Measurements from ENCODE around the gene BMP7. TPM values are rescaled to one million over a fixed set of nuclear protein-coding genes. Genes with fewer than 3 reads are reported as not detected.

Gene BMP7
- total and polyA plus RNA-seq, 9 of the 15 experiments (the other 6 are each of a cell fraction or from before 2014, with no cell fraction given), result 0.18 TPM; not detected in 8

DNA sequence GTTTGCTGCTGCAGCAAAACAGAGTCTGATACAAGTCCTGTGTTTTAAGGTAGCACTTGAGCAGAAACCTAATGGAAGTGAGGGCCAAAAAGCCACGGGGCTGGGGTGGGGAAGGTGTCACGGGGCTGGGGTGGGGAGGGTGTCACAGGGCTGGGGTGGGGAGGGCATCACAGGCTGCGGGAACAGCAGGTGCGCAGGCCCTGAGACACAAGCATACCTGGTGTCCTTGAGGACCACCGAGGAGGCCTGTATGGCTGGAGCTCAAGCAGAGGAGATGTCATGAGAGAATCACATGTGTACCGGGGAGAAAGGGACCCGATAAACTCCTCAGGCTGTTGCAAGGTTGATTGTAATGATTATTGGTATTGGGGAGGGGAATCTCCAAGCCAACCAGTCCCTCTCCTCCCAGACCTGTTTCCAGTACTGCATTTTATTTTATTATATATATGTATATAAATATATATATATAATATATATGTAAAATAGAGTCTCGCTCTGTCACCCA is 49.6 kb upstream of the BMP7 start:
- 0% methylated on average over 6 of the region's 8 CpGs for WGBS (ENCODE audit: insufficient coverage, low coverage, missing lambda C conversion rate)
- FAIRE-seq, result no peak
- H3K4me3 ChIP-seq, result no peak overlapping the region

More for the DNA sequence above, 49.6 kb upstream of the BMP7 start:
- intact Hi-C loops (cut with micrococcal nuclease) (no loop called here), in situ Hi-C loops (cut with MboI) (no loop called here)
- H2AFZ ChIP-seq (ENCODE audit: low read depth, low read length), result no peak overlapping the region
- H3K27me3 ChIP-seq (ENCODE audit: control insufficient read depth in 2 of 2, insufficient read depth in 2 of 2, low read length in 2 of 2), result peaks cover 35 to 59% of the 10 kb centered on the region in 2 experiments
- no peak for DNase-seq (ENCODE audit: extremely low read depth in 1 of 4, low spot score in 3 of 4)
- no peaks in the 10 kb centered on the region; the same call in 1 of the 2 replicates for H4K20me1 ChIP-seq (replicated peaks; ENCODE audit: control insufficient read depth, insufficient read depth, low read length)
- H3K79me2 ChIP-seq (ENCODE audit: control insufficient read depth, insufficient read depth, low read length), result no peaks in the 10 kb centered on the region
- POLR2A ChIA-PET, result no interaction called here
- no peak for ATAC-seq
- CTCF ChIA-PET (ENCODE audit: low intra/inter-chr PET ratio), result no interaction called here
- no peaks in the 10 kb centered on the region for H3K9me3 ChIP-seq (replicated peaks; ENCODE audit: control insufficient read depth, insufficient read depth, low read depth, low read length)
- no peak overlapping the region for H3K27ac ChIP-seq (ENCODE audit: extremely low read depth, low read depth, low read length)
- TF ChIP-seq ZNF384 (IDR thresholded peaks at IDR 0.05; ENCODE audit: low read depth, low read length) (no peak), PURB (CRISPR knock-in tag; IDR thresholded peaks at IDR 0.05; ENCODE audit: low read depth) (no peak), CBX8 (IDR thresholded peaks at IDR 0.05; ENCODE audit: borderline replicate concordance, extremely low read depth, low read depth, low read length, poor library complexity, severe bottlenecking) (no peak), SLC30A9 (CRISPR knock-in tag; IDR thresholded peaks at IDR 0.05) (no peak), MEF2D (tag; conservative IDR thresholded peaks at IDR 0.05; ENCODE audit: low read depth) (no peak), POLR2B (IDR thresholded peaks at IDR 0.05; ENCODE audit: low read depth, partially characterized antibody) (no peak), RAD21 (CRISPR knock-in tag; conservative IDR thresholded peaks at IDR 0.05 in 1 of 2, IDR thresholded peaks at IDR 0.05 in 1 of 2) (no peak), CCNT2 (IDR thresholded peaks at IDR 0.05; ENCODE audit: borderline replicate concordance, extremely low read depth, insufficient read length, low read depth, low read length) (no peak), EGR1 (conservative IDR thresholded peaks at IDR 0.05) (no peak), NFE2L1 (tag; IDR thresholded peaks at IDR 0.05; ENCODE audit: borderline replicate concordance, low read depth) (no peak)
- TF ChIP-seq, protein P1, sequence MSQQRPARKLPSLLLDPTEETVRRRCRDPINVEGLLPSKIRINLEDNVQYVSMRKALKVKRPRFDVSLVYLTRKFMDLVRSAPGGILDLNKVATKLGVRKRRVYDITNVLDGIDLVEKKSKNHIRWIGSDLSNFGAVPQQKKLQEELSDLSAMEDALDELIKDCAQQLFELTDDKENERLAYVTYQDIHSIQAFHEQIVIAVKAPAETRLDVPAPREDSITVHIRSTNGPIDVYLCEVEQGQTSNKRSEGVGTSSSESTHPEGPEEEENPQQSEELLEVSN (IDR thresholded peaks at IDR 0.05; ENCODE audit: borderline replicate concordance in 1 of 2, extremely low read depth in 1 of 2, insufficient read depth in 1 of 2, insufficient read length in 1 of 2, low read depth in 1 of 2, low read length in 1 of 2, poor library complexity in 1 of 2, severe bottlenecking in 1 of 2), result no peak
- TF ChIP-seq, protein P2, sequence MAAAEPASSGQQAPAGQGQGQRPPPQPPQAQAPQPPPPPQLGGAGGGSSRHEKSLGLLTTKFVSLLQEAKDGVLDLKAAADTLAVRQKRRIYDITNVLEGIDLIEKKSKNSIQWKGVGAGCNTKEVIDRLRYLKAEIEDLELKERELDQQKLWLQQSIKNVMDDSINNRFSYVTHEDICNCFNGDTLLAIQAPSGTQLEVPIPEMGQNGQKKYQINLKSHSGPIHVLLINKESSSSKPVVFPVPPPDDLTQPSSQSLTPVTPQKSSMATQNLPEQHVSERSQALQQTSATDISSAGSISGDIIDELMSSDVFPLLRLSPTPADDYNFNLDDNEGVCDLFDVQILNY (CRISPR knock-in tag; IDR thresholded peaks at IDR 0.05), result no peak
- TF ChIP-seq, protein P3, sequence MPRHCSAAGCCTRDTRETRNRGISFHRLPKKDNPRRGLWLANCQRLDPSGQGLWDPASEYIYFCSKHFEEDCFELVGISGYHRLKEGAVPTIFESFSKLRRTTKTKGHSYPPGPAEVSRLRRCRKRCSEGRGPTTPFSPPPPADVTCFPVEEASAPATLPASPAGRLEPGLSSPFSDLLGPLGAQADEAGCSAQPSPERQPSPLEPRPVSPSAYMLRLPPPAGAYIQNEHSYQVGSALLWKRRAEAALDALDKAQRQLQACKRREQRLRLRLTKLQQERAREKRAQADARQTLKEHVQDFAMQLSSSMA (CRISPR knock-in tag; IDR thresholded peaks at IDR 0.05), result no peak
- BruUV-seq (replicated peaks), result no TSS peak
- H3K36me3 ChIP-seq (ENCODE audit: control insufficient read depth, insufficient read depth, low read length), result no peaks in the 10 kb centered on the region
- no peak overlapping the region for H3K9ac ChIP-seq (ENCODE audit: insufficient read depth in 1 of 2, low read depth in 2 of 2, low read length in 2 of 2)
- no peaks in the 10 kb centered on the region for H3K9me1 ChIP-seq (ENCODE audit: control insufficient read depth, insufficient read depth, low read length)
- H3K4me1 ChIP-seq (replicated peaks in 1 of 2; ENCODE audit: control insufficient read depth in 2 of 2, insufficient read depth in 2 of 2, low read length in 2 of 2), result no peaks in the 10 kb centered on the region
- no peak overlapping the region for H3K4me2 ChIP-seq (ENCODE audit: insufficient read depth, low read length)

All from K562 (cell line).